GM12891 (cell line): ENCODE results near the gene BCL2.

Experiments
- POLR2A ChIP-seq: IDR thresholded peaks from 2 replicates; pipeline ENCODE4 v1.6.1; 2011; ENCODE audit warnings: low read depth, low read length, control low read depth
- POLR2AphosphoS5 ChIP-seq: IDR thresholded peaks from 2 replicates; pipeline ENCODE4 v1.6.1; 2011; ENCODE audit warnings: low read depth, low read length, control low read depth
- SPI1 ChIP-seq: IDR thresholded peaks from 2 replicates; pipeline ENCODE4 v1.6.1; 2011; ENCODE audit warnings: low read depth, low read length, control low read depth
- TAF1 ChIP-seq: IDR thresholded peaks from 2 replicates; pipeline ENCODE4 v1.6.1; 2011; ENCODE audit warnings: low read depth, low read length, control low read depth

DNA sequence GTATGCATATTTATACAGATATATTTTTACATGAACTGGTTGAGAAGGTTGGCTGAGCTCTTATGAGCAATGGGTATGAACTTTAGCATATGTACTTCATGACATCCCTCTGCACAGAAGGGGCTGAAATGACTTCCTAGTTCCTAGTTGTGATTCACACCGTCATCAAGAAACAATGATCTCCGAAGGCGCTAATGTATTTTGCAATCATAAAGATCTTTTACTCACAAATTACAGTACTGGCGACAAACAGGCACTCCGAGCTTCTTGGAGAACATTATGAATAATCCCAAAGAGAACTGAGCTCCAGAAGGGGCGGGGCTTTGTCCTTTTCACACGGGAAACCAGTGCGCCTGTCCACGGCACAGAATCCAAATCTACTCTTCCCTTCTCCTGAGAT is 18.1 kb downstream of the BCL2 start:
- TF ChIP-seq POLR2A (no peak), POLR2AphosphoS5 (no peak), TAF1 (no peak), SPI1 (no peak)
